22Rv1 (cell line): Measurements from ENCODE around the gene NKX2-3.

ENCODE experiments used
- H3K27ac ChIP-seq: fragments of 450-650 bp; 2 replicates; pipeline ENCODE4 v1.5.1; 2017
- ZFX ChIP-seq: fragments of 450-650 bp; IDR thresholded peaks from 2 replicates; pipeline ENCODE4 v1.6.1; 2017; ENCODE audit warnings: antibody characterized with exemption, borderline replicate concordance
- TF ChIP-seq, protein P1 (sequence below): fragments of 450-650 bp; IDR thresholded peaks from 2 replicates; pipeline ENCODE4 v1.5.1; 2017; ENCODE audit warnings: mild to moderate bottlenecking

Gene NKX2-3

GRCh38 chr10:99537086-99537988, 4.6 kb downstream of the NKX2-3 start:
- TF ChIP-seq, protein P1, sequence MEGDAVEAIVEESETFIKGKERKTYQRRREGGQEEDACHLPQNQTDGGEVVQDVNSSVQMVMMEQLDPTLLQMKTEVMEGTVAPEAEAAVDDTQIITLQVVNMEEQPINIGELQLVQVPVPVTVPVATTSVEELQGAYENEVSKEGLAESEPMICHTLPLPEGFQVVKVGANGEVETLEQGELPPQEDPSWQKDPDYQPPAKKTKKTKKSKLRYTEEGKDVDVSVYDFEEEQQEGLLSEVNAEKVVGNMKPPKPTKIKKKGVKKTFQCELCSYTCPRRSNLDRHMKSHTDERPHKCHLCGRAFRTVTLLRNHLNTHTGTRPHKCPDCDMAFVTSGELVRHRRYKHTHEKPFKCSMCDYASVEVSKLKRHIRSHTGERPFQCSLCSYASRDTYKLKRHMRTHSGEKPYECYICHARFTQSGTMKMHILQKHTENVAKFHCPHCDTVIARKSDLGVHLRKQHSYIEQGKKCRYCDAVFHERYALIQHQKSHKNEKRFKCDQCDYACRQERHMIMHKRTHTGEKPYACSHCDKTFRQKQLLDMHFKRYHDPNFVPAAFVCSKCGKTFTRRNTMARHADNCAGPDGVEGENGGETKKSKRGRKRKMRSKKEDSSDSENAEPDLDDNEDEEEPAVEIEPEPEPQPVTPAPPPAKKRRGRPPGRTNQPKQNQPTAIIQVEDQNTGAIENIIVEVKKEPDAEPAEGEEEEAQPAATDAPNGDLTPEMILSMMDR = no peak
- no peak for TF ChIP-seq ZFX
- no peak overlapping the region for H3K27ac ChIP-seq

- no peak overlapping the region for H3K27ac ChIP-seq
- TF ChIP-seq ZFX = no peak
- TF ChIP-seq, protein P1 = no peak
Observed at GRCh38 chr10:99537989-99538917, 5.5 kb downstream of the NKX2-3 start.

- H3K27ac ChIP-seq = no peak overlapping the region
- TF ChIP-seq, protein P1 = no peak
- TF ChIP-seq ZFX = no peak
Observed at GRCh38 chr10:99539120-99539519, 6.4 kb downstream of the NKX2-3 start.

- TF ChIP-seq, protein P1 = no peak
- no peak for TF ChIP-seq ZFX
Observed at GRCh38 chr10:99539820-99540219, 7.1 kb downstream of the NKX2-3 start.

DNA sequence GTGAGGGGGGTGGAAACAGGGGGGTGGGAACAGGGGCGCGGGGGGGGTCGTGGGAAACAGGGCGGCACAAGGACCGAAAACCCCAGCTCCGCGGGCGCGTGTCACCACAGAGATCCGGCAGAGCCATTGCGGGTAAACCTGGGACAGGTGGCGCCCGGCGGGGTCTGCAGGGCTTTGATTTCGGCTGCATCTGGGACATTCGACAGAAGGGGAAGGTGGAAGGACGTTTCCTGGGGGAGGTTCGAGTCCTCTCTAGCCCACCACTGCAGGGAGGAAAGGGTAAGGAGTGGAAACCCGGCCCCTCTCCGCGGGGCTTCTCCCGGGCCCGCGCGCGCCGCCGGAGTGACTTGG, 7.5 kb downstream of the NKX2-3 start:
- no peak for TF ChIP-seq ZFX
- TF ChIP-seq, protein P1 = no peak
- no peak overlapping the region for H3K27ac ChIP-seq

More at GRCh38 chr10:99539820-99540219, 7.1 kb downstream of the NKX2-3 start:
- no peak overlapping the region for H3K27ac ChIP-seq

DNA sequence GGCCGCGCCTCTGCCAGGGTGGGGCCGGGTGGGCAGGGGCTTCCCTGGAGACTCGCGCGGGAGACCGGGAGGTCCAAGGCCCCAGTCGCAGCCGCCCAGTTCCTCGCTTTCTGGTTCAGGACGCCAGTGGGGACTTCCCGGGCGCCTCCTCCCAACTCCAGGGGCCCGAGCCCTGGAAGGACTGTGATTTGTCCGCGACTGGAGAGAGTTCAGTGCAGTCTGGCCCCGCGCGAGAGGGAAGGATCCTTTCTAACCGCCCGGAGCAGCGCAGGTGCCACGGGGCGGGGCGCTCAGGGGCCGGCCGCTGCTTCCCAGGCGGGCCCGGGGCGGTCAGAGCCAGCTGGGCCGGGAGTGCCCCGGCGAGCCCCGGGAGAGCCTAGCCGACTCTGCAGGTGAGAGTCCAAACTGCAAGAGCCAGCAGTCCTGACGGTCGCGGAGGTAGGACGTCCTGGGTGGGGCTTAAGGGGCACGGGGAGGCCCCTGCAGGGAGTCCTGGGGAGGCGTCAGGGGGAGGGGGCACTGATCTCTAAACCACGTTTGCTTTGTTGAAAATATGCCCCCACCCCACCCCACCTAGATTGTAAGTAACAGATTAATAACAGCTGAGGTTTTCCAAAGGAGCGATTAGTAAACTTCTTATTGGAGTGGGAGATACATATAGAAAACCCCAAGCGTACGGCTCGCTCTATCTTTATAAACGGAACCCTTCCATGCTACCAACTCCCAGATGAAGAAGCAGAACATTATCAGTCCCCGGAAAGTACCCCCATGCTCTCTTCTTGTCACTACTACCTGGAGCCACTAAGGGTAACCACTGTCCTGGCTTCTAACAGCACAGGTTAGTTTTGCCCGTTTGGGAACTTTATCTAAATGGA, 8.2 kb downstream of the NKX2-3 start:
- TF ChIP-seq, protein P1 = no peak
- no peak for TF ChIP-seq ZFX

More for the DNA sequence above, 8.2 kb downstream of the NKX2-3 start:
- H3K27ac ChIP-seq = no peak overlapping the region
